OCI-LY3 (cell line): ENCODE measurements around the gene CKB.

Source experiments
- H2AFZ ChIP-seq: fragments of 200-600, 300-600 bp; shearing (Covaris generic); 2 replicates; pipeline ENCODE4 v1.6.0; 2014; ENCODE audit warnings: antibody characterized with exemption, low read depth, low read length
- H3K27ac ChIP-seq: fragments of 200-600, 300-600 bp; sonication (generic); 2 replicates; pipeline ENCODE4 v1.5.1; 2014; ENCODE audit warnings: mild to moderate bottlenecking, low read length, moderate library complexity, mixed read lengths
- H3K27me3 ChIP-seq: fragments of 200-600, 300-600 bp; sonication (generic); 2 replicates; pipeline ENCODE4 v1.6.1; 2014; ENCODE audit warnings: low read depth, low read length, mixed read lengths
- H3K36me3 ChIP-seq: fragments of 200-600, 300-600 bp; sonication (generic); replicated peaks from 2 replicates; pipeline ENCODE3; 2014; ENCODE audit warnings: low read depth, low read length, mixed read lengths
- H3K4me1 ChIP-seq: fragments of 300-600, 200-600 bp; sonication (generic); 2 replicates; pipeline ENCODE4 v1.6.1; 2014; ENCODE audit warnings: low read length, mixed read lengths
- H3K4me2 ChIP-seq: fragments of 200-600, 300-600 bp; sonication (generic); 2 replicates; pipeline ENCODE4 v1.6.1; 2014; ENCODE audit warnings: low read length, mixed read lengths
- H3K4me3 ChIP-seq: fragments of 300-600, 200-600 bp; sonication (generic); 2 replicates; pipeline ENCODE4 v1.5.1; 2014; ENCODE audit warnings: antibody characterized with exemption, mild to moderate bottlenecking, low read length, moderate library complexity
- H3K79me2 ChIP-seq: fragments of 300-600, 200-600 bp; shearing (Covaris generic); 2 replicates; pipeline ENCODE4 v1.6.1; 2014; ENCODE audit warnings: mild to moderate bottlenecking, low read length, mixed read lengths
- H3K9ac ChIP-seq: fragments of 300-600, 200-600 bp; shearing (Covaris generic); 2 replicates; pipeline ENCODE4 v1.6.0; 2014; ENCODE audit warnings: mild to moderate bottlenecking, low read length, moderate library complexity
- H3K9me3 ChIP-seq: fragments of 200-600, 300-600 bp; shearing (Covaris generic); 2 replicates; pipeline ENCODE4 v1.6.1; 2014; ENCODE audit warnings: low read length, mixed read lengths; ENCODE audit not compliant: insufficient read depth
- H4K20me1 ChIP-seq: fragments of 200-600, 300-600 bp; sonication (generic); 2 replicates; pipeline ENCODE4 v1.6.1; 2016; ENCODE audit warnings: low read length, mixed read lengths; ENCODE audit not compliant: insufficient read depth
- EZH2phosphoT487 ChIP-seq: fragments of 200-600 bp; shearing (Covaris generic); IDR thresholded peaks from 2 replicates; pipeline ENCODE4 v1.6.1; 2018; ENCODE audit warnings: antibody characterized with exemption, mixed run types, low read depth
- TF ChIP-seq, protein P1 (sequence below): fragments of 200-600, 300-600 bp; sonication (generic); IDR thresholded peaks from 2 replicates; pipeline ENCODE4 v1.5.1; 2014; ENCODE audit warnings: antibody characterized with exemption, low read length, low read depth

CKB gene

GRCh38 chr14:103552011-103552845 lies 29.6 kb upstream of the CKB start:
- Histone ChIP-seq H3K4me1 (no peaks in the 10 kb centered on the region), H3K79me2 (peaks cover 7% of the 10 kb centered on the region), H4K20me1 (no peaks in the 10 kb centered on the region), H3K9me3 (no peaks in the 10 kb centered on the region), H3K4me2 (no peak overlapping the region), H2AFZ (no peak overlapping the region), H3K9ac (no peak overlapping the region), H3K4me3 (no peak overlapping the region), H3K27me3 (no peaks in the 10 kb centered on the region), H3K36me3 (no peaks in the 10 kb centered on the region), H3K27ac (no peak overlapping the region)
- TF ChIP-seq, protein P1, sequence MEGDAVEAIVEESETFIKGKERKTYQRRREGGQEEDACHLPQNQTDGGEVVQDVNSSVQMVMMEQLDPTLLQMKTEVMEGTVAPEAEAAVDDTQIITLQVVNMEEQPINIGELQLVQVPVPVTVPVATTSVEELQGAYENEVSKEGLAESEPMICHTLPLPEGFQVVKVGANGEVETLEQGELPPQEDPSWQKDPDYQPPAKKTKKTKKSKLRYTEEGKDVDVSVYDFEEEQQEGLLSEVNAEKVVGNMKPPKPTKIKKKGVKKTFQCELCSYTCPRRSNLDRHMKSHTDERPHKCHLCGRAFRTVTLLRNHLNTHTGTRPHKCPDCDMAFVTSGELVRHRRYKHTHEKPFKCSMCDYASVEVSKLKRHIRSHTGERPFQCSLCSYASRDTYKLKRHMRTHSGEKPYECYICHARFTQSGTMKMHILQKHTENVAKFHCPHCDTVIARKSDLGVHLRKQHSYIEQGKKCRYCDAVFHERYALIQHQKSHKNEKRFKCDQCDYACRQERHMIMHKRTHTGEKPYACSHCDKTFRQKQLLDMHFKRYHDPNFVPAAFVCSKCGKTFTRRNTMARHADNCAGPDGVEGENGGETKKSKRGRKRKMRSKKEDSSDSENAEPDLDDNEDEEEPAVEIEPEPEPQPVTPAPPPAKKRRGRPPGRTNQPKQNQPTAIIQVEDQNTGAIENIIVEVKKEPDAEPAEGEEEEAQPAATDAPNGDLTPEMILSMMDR = no peak
- TF ChIP-seq EZH2phosphoT487 = no peak

DNA sequence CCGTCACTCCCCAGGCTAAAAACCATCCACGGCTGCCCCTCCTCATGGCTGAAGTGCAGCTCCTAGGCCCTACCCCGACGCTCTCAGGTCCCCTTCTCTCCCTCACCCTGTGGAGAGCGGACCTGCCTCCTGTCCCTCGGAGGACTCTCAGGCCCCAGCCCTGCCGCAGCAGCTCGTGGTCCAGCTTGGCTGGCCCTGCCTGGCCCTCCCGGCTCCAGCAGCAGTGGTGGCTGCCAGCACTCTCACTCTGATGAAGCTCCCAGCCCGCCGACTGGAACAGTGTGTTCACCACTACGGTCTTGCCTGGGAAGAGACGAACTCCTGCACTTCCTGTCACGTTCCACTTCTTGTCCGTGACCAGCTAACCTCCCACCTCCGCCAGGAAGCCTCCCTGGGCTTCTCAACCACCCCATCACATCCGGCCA lies 28.7 kb upstream of the CKB start:
- H4K20me1 ChIP-seq = no peaks in the 10 kb centered on the region
- no peaks in the 10 kb centered on the region for H3K9me3 ChIP-seq
- H3K4me3 ChIP-seq = no peak overlapping the region
- H3K4me1 ChIP-seq = peaks cover 3% of the 10 kb centered on the region; the same call in 1 of the 2 replicates
- no peak for TF ChIP-seq EZH2phosphoT487
- TF ChIP-seq, protein P1 = no peak
- no peaks in the 10 kb centered on the region for H3K36me3 ChIP-seq
- no peak overlapping the region for H3K9ac ChIP-seq
- H3K79me2 ChIP-seq = peaks cover 3% of the 10 kb centered on the region; the same call in 1 of the 2 replicates
- no peak overlapping the region for H3K4me2 ChIP-seq
- no peaks in the 10 kb centered on the region for H3K27me3 ChIP-seq
- no peak overlapping the region for H2AFZ ChIP-seq
- no peak overlapping the region for H3K27ac ChIP-seq

DNA sequence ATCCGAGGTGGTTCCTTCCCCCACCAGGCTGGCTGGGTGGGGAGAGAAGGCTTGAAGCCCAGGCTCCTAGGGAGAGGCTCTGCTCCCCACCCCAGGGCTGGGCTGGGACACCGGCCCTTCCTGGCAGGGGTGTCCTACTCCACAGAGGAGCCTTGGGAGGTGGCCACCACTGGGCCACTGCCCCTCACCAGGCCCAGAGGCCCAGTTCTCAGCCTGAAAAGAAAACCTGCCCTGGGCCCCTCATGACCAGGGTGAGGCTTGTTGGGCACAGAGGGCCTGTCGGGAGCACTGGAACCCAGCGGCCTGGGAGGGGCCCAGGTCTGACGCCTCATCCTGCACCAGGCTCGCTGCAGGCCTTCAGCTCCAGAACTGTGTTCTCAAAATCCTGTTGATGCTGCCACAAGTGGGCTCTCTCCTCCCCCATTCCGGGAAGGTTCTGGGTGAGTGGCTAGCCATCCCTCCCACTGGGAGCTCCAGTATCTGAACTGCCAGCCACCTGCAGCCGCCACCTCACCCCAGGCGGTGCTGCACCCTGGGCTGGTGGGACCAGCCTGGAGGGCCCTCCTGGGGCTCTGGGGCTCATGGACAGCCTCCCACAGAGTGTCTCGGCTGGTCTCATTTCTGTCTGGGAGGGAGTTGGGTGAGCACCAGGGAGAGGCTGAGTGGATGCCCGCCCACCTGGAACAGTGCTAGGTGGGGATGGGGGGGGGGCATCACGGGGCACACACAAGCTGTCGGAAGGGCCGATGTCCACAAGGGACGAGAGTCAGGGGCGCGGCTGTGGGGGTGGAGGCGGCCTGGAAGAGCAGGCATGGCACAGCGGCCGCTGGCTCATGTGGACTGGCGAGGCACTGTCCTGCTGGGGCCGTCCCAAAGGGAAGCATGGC lies 28.1 kb upstream of the CKB start:
- Histone ChIP-seq H3K79me2 (no peaks in the 10 kb centered on the region), H3K9ac (no peak overlapping the region), H3K27ac (no peak overlapping the region), H3K36me3 (no peaks in the 10 kb centered on the region), H3K4me3 (no peak overlapping the region), H4K20me1 (no peaks in the 10 kb centered on the region), H3K4me1 (peaks cover 3% of the 10 kb centered on the region; the same call in 1 of the 2 replicates), H3K9me3 (no peaks in the 10 kb centered on the region), H2AFZ (no peak overlapping the region), H3K27me3 (no peaks in the 10 kb centered on the region), H3K4me2 (no peak overlapping the region)
- TF ChIP-seq, protein P1 = no peak
- no peak for TF ChIP-seq EZH2phosphoT487
